K562 (cell line): ENCODE data around the gene GPX5.

Experiments used
- CTCF ChIP-seq, 3 experiments: IDR thresholded peaks in 2 of 3; conservative IDR thresholded peaks in 1 of 3; 2 replicates each; pipeline ENCODE4 v1.5.1; 2011 to 2012; ENCODE audit warnings: low read length in 3 of 3, mild to moderate bottlenecking in 3 of 3, control low read depth in 2 of 3, improper control_type of control experiment in 1 of 3, inconsistent platforms in 1 of 3, low read depth in 1 of 3, mixed read lengths in 1 of 3, moderate library complexity in 1 of 3; ENCODE audit not compliant: insufficient read depth in 2 of 3
- E2F8 ChIP-seq: fragments of 450-650 bp; IDR thresholded peaks from 2 replicates; pipeline ENCODE4 v1.7.1; 2018; ENCODE audit warnings: mild to moderate bottlenecking, low read depth; ENCODE audit not compliant: partially characterized antibody
- HDAC3 ChIP-seq: fragments of 450-650 bp; IDR thresholded peaks from 2 replicates; pipeline ENCODE4 v1.6.1; 2018; ENCODE audit warnings: borderline replicate concordance, mild to moderate bottlenecking, moderate library complexity; ENCODE audit not compliant: partially characterized antibody
- POLR2A ChIP-seq: fragments of 450-650 bp; conservative IDR thresholded peaks from 2 replicates; pipeline ENCODE4 v1.6.1; 2016
- REST ChIP-seq, 2 experiments: fragments of 450-650 bp; formaldehyde crosslinking in 1 of 2; IDR thresholded peaks; 2 replicates each; pipeline versions ENCODE4 v1.4.0 to v1.6.1; 2014 to 2020; ENCODE audit warnings: mild to moderate bottlenecking in 2 of 2, borderline replicate concordance in 1 of 2, low read depth in 1 of 2
- RFX5 ChIP-seq: IDR thresholded peaks from 2 replicates; pipeline ENCODE4 v1.6.1; 2011; ENCODE audit warnings: low read depth, mild to moderate bottlenecking, improper control_type of control experiment, low read length
- SMARCB1 ChIP-seq: IDR thresholded peaks from 2 replicates; pipeline ENCODE4 v1.6.1; 2011; ENCODE audit warnings: improper control_type of control experiment, low read depth; ENCODE audit not compliant: insufficient read length
- TAF1 ChIP-seq: IDR thresholded peaks from 2 replicates; pipeline ENCODE4 v1.6.1; 2011; ENCODE audit warnings: mild to moderate bottlenecking, low read length, moderate library complexity; ENCODE audit not compliant: insufficient read depth, control insufficient read depth, severe bottlenecking; ENCODE audit errors: extremely low read depth
- XRCC4 ChIP-seq: IDR thresholded peaks from one replicate; pipeline ENCODE4 v1.6.1; 2011; ENCODE audit not compliant: insufficient read depth, insufficient read length; ENCODE audit errors: extremely low read depth

DNA sequence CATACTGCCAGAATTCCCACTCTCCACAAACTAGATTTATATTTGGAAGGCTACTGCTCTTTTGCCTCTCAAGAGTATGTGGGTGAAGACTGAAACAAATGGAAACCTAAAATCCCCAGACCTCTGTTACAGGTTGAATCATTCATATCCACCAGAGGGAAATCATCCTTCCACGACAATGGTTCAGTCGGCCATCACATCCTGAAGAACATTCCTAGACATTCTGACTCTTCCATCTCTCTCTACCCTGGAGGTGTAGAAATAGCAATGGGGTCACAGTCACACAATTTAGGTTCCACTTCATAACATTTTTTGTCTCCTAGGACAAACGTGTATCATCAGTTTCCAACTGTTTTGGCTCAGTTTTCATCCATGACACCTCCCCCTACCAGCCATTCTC, 8.6 kb downstream of the GPX5 start:
- TF ChIP-seq E2F8 (no peak), CTCF (IDR thresholded peaks at IDR 0.05 in 2 of 3, conservative IDR thresholded peaks at IDR 0.05 in 1 of 3; ENCODE audit: insufficient read depth in 2 of 3, low read depth in 1 of 3, low read length in 3 of 3) (no peak), POLR2A (no peak), HDAC3 (no peak), XRCC4 (no peak), REST (IDR thresholded peaks at IDR 0.05; ENCODE audit: borderline replicate concordance) (no peak), REST (CRISPR knock-in tag; IDR thresholded peaks at IDR 0.05; ENCODE audit: low read depth) (no peak), SMARCB1 (no peak), RFX5 (no peak), TAF1 (no peak)
